RWPE1 (cell line): ENCODE measurements around the gene FGF14.
"Not testable (repeated sequence)": the region's sequence is repeated elsewhere in the genome, so short reads cannot be mapped to it uniquely, and the experiment has no call there.

Source experiments
- CTCF ChIA-PET: fragments of 350-600 bp; sonication (Branson Sonifier 250); formaldehyde crosslinking; extraction: SDS; loops from one replicate; lab custom pipeline; 2021; lab: Yijun Ruan, JAX
- POLR2A ChIA-PET: fragments of 400-600 bp; formaldehyde crosslinking; extraction: SDS; loops from one replicate; lab custom pipeline; 2020; ENCODE audit warnings: antibody characterized with exemption; ENCODE audit not compliant: low non-redundant PET; lab: Yijun Ruan, JAX
- DNase-seq: peaks from one replicate; pipeline ENCODE4 v3.0.0; 2012; ENCODE audit warnings: low spot score
- H3K27ac ChIP-seq: fragments of 450-650 bp; 2 replicates; pipeline ENCODE4 v1.5.1; 2017
- CTCF ChIP-seq: fragments of 450-650 bp; conservative IDR thresholded peaks from 2 replicates; pipeline ENCODE4 v1.5.1; 2017; ENCODE audit warnings: low read depth, mild to moderate bottlenecking

FGF14 gene

GRCh38 chr13:102012299-102013293 lies 389.3 kb downstream of the FGF14 start:
- no peak for TF ChIP-seq CTCF
- no peak overlapping the region for H3K27ac ChIP-seq
- ChIA-PET POLR2A (no interaction called here), CTCF (no interaction called here)
- no peak for DNase-seq

- DNase-seq, H3K27ac ChIP-seq, POLR2A ChIA-PET: not testable (repeated sequence)
- CTCF ChIA-PET: interaction anchor here (0.5 kb wide), 1 partner anchor 131 kb away, joined by 6 read pairs; no protein-coding TSS in a partner anchor
These were observed 390.4 kb downstream of the FGF14 start for GRCh38 chr13:102011455-102011854.

DNA sequence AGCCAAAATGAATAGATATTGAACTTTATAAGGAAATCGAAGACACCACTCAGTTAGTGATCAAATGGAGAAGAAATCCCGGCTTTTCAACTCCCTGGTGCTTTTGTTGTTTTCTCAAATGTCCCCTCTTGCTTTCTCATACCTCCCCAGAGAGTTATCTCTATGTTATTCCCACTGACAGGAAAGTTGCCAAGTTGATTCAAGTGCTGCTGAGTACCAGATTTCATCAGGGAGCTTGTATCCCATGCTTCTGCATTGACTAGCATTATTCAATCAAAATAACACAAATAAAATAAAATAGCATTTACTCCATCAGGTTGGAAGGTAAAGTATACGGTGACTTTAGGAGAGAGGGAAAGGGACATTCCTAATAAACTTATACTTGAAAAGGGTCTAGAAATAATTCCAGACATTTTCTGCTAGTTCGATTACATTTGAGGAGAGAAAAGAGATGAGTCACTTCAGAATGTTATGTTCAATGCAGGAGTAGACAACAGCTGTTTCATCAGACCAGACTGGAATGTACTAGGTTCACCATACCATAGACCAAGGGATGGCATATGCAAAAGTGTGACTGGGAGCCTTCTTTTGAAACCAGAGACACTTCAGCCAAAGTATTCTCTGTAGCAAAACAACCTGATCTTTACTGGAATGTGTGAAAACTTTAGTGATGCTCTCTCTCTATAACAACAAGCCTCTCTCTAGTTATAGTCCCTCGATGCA lies 397.8 kb downstream of the FGF14 start:
- POLR2A ChIA-PET: no interaction called here
- no peak for DNase-seq
- TF ChIP-seq CTCF: no peak
- H3K27ac ChIP-seq: no peak overlapping the region
- CTCF ChIA-PET: interaction anchor here (0.6 kb wide), 1 partner anchor 266 kb away, joined by 3 read pairs; no protein-coding TSS in a partner anchor

DNA sequence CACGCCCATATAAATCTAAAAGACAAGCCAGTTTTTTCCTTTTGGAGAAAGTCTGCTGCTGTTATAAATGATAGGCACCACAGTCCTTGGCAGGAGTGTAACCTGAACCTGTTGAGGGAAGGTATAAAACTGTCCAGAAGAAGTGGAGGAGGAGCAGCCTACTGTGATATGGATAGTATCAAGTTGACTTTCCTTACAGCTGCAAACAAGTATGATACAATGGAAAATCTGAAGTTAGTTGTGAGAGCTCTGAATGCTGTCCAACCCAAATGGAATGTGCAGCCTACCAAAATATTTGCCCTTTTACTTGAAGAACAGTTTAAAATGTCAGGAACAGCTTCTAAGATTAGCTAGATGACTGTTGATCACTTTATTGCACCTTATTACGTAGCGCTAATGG lies 399.6 kb downstream of the FGF14 start:
- no peak overlapping the region for H3K27ac ChIP-seq
- no peak for DNase-seq
- TF ChIP-seq CTCF: no peak
- ChIA-PET POLR2A (no interaction called here), CTCF (no interaction called here)

DNA sequence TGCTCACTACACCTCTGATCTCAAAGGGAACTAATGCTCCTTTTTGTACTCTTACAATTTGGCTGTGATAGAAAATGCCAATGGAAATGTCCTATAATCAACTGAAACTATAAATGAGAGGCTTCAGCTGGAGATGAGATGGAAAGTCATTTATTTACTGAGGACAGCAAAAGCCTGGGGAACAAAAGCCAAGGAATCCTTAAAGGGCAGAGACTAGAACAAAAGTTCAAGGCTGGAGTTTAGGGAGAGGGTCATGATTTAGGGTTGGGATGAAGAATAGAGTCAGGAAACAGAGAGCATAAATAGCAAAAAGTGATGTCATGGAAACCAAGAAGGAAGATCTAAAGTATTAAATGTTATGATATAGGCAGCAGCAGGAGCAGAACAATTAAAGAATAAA lies 401.1 kb downstream of the FGF14 start:
- H3K27ac ChIP-seq: no peak overlapping the region
- ChIA-PET CTCF (no interaction called here), POLR2A (no interaction called here)
- no peak for TF ChIP-seq CTCF
- no peak for DNase-seq

GRCh38 chr13:101998129-101998528 lies 403.7 kb downstream of the FGF14 start:
- TF ChIP-seq CTCF: no peak
- DNase-seq: no peak
- CTCF ChIA-PET: no interaction called here
- H3K27ac ChIP-seq: no peak overlapping the region
- POLR2A ChIA-PET: no interaction called here
